Left lung (tissue), 10 donors: ENCODE data around the gene BNC2. TPM values are rescaled to one million over a fixed set of nuclear protein-coding genes. Genes with fewer than 3 reads are reported as not detected.
A peak's percentile ranks its signal among the peaks of the same experiment; 100 is the strongest.

Experiments
- ATAC-seq: fragments of 200-7000 bp; cut with Tn5 transposase; one replicate; pipeline ENCODE4 v1.9.1; 2020; ENCODE audit warnings: moderate library complexity
- DNase-seq, 4 donors: peaks; one replicate each; pipeline ENCODE4 v3.0.0-alpha.2; 2013 to 2020
- H3K27ac ChIP-seq, 2 donors: fragments of 200-600 bp; sonication (generic) in 1 of 2; one replicate each; pipeline versions ENCODE4 v1.5.0 to v1.8.0; 2020 to 2021
- H3K27me3 ChIP-seq, 2 donors: fragments of 200-600 bp; sonication (generic) in 1 of 2; one replicate each; pipeline versions ENCODE4 v1.5.0 to v1.8.0; 2020 to 2021
- H3K36me3 ChIP-seq, 2 donors: fragments of 200-600 bp; sonication (generic) in 1 of 2; one replicate each; pipeline versions ENCODE4 v1.5.0 to v1.8.0; 2020 to 2021
- H3K4me1 ChIP-seq, 2 donors: fragments of 200-600 bp; one replicate each; pipeline ENCODE4 v1.8.0; 2021
- H3K4me3 ChIP-seq, 2 donors: fragments of 200-600 bp; sonication (generic) in 1 of 2; one replicate each; pipeline versions ENCODE4 v1.5.0 to v1.8.0; 2020 to 2021; ENCODE audit warnings: mild to moderate bottlenecking in 1 of 2
- H3K9me3 ChIP-seq, 2 donors: fragments of 200-600 bp; sonication (generic) in 1 of 2; one replicate each; pipeline versions ENCODE4 v1.5.0 to v1.8.0; 2020 to 2021
- CTCF ChIP-seq, 2 donors: fragments of 200-600 bp; sonication (generic) in 1 of 2; IDR thresholded peaks; one replicate each; pipeline versions ENCODE4 v1.5.0 to v1.8.0; 2021; ENCODE audit warnings: antibody characterized with exemption in 2 of 2
- intact Hi-C, 2 donors: fragments of 100-400 bp; cut with DNase I; formaldehyde crosslinking; loops; one replicate each; pipeline versions ENCODE4 v1.11.2 to v1.14.2; 2022
- polyA plus RNA-seq, 6 donors: library from polyadenylated mRNA; unstranded; fragments of 120-200 nt; gene quantifications; one replicate each; pipeline ENCODE4 v1.2.1, GENCODE V29; 2013; ENCODE audit not compliant: insufficient read length in 6 of 6
- total RNA-seq, 2 donors: library from RNA; stranded (reverse); fragmentation: NEBNext Ultra II Directional; extraction: Animal tissue kit (Norgen Biotek cat#: 25700); gene quantifications; one replicate each; pipeline ENCODE4 v1.2.1, GENCODE V29; 2021
- donor health status: DM: no; HTN: yes; CAD: no.
- donor health status: DM: no; HTN: no; CAD: no.

The BNC2 gene
- total and polyA plus RNA-seq, 8 donors, result 9.6 to 19.3 (median 12.9) TPM

- ATAC-seq, result no peak
- Histone ChIP-seq H3K4me1 (no peaks in the 10 kb centered on the region), H3K9me3 (no peaks in the 10 kb centered on the region), H3K36me3 (no peaks in the 10 kb centered on the region), H3K27ac (no peak overlapping the region), H3K4me3 (no peak overlapping the region), H3K27me3 (peaks cover 0 to 15% of the 10 kb centered on the region in 2 donors)
- DNase-seq, result no peak
- no peak for TF ChIP-seq CTCF (IDR thresholded peaks at IDR 0.05)
- intact Hi-C loops, result no loop called here
These were observed 37.1 kb downstream of the BNC2 start for GRCh38 chr9:16833296-16833835.

GRCh38 chr9:16832101-16832500 lies 38.4 kb downstream of the BNC2 start:
- DNase-seq (no peak), ATAC-seq (no peak)
- Histone ChIP-seq H3K36me3 (no peaks in the 10 kb centered on the region), H3K27ac (no peak overlapping the region), H3K27me3 (peaks cover 0 to 16% of the 10 kb centered on the region in 2 donors), H3K9me3 (no peaks in the 10 kb centered on the region), H3K4me3 (no peak overlapping the region), H3K4me1 (no peaks in the 10 kb centered on the region)
- intact Hi-C loops, result no loop called here
- no peak for TF ChIP-seq CTCF (IDR thresholded peaks at IDR 0.05)

- H3K4me3 ChIP-seq, result no peak overlapping the region
- ATAC-seq (no peak), DNase-seq (no peak)
- H3K27ac ChIP-seq, result peak overlapping the region in 1 of 2 donors; percentile 2
- H3K36me3 ChIP-seq, result no peaks in the 10 kb centered on the region
- H3K27me3 ChIP-seq, result peaks cover 0 to 16% of the 10 kb centered on the region in 2 donors
- no peaks in the 10 kb centered on the region for H3K4me1 ChIP-seq
- TF ChIP-seq CTCF (IDR thresholded peaks at IDR 0.05), result no peak
- intact Hi-C loops, result no loop called here
- H3K9me3 ChIP-seq, result no peaks in the 10 kb centered on the region
These were observed 39.7 kb downstream of the BNC2 start for GRCh38 chr9:16830806-16831205.

- Histone ChIP-seq H3K9me3 (no peaks in the 10 kb centered on the region), H3K4me1 (no peaks in the 10 kb centered on the region), H3K27ac (peak overlapping the region in 1 of 2 donors; percentile 44), H3K4me3 (peak overlapping the region in 1 of 2 donors; percentile 16), H3K27me3 (peaks cover 0 to 16% of the 10 kb centered on the region in 2 donors), H3K36me3 (no peaks in the 10 kb centered on the region)
- intact Hi-C loops, result no loop called here
- no peak for TF ChIP-seq CTCF (IDR thresholded peaks at IDR 0.05)
- DNase-seq (peak in 2 of 4 donors; percentile 59 to 70), ATAC-seq (peak; percentile 56)
These were observed 41.9 kb downstream of the BNC2 start for GRCh38 chr9:16828340-16829281.

GRCh38 chr9:16825971-16826625 lies 44.4 kb downstream of the BNC2 start:
- H3K4me1 ChIP-seq, result no peaks in the 10 kb centered on the region
- no peak overlapping the region for H3K4me3 ChIP-seq
- no peak for TF ChIP-seq CTCF (IDR thresholded peaks at IDR 0.05)
- H3K36me3 ChIP-seq, result no peaks in the 10 kb centered on the region
- no peaks in the 10 kb centered on the region for H3K9me3 ChIP-seq
- no peak for ATAC-seq
- intact Hi-C loops, result no loop called here
- DNase-seq, result peak in 1 of 4 donors; percentile 17
- H3K27me3 ChIP-seq, result peaks cover 0 to 16% of the 10 kb centered on the region in 2 donors
- peak overlapping the region in 1 of 2 donors; percentile 29 for H3K27ac ChIP-seq
